Hematopoietic multipotent progenitor cell treated with erythropoietin and hydrocortisone succinate and interleukin-3 and kit ligand, for 6 days (in vitro differentiated cells): ENCODE measurements around the gene TTC23.

Experiments used
- DNase-seq: peaks from one replicate; pipeline ENCODE4 v3.0.0-alpha.2; 2015

The TTC23 gene

DNA sequence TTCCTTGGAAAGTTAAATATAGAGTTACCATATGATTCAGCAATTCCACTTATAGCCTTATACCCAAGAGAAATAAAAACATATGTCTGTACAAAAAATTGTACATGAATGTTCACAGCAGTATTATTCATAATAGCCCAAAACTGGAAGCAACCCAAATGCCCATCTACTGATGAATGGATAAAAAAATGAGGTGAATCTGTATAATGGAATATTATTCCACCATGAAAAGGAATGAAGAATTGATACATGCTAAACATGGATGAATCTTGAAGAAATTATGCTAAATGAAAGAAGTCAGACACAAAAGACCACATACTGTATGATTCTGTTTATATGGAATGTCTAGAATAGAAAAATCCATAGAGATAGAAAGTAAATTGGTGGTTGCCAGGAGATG is 61.4 kb downstream of the TTC23 start:
- no peak for DNase-seq

DNA sequence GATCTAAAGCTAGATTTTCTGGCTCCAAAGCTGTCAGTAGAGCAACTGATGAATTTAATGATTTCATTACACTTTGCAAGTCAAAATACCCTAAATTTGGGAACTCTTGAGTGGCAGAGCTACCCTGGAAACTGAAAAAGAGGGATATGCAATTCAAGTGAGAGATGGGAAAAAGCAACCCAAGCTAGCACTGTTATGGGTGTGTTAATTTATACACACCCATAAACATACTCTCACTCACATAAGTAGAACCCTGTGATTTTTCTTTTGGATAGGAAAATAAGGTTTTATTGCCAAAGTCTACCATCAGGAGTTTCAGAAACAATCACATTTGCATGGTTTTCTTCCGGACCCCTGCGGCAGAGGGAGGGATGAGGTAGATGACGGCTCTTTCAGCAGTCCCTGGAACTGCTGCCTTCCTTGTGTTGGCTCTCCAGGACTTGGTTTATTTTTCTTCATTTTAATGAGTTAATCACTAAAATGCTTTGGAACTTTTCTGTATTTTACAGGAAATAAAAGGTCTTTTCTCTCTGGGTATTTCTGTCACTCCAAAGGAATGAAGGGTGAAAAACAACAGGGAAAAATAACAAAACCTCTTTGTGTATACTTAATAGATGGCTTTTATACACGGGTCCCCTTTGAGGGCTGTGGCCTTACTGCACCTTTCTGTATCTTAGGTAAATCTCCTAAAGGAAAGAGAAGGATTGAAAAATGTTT is 63.8 kb downstream of the TTC23 start:
- DNase-seq: no peak

DNA sequence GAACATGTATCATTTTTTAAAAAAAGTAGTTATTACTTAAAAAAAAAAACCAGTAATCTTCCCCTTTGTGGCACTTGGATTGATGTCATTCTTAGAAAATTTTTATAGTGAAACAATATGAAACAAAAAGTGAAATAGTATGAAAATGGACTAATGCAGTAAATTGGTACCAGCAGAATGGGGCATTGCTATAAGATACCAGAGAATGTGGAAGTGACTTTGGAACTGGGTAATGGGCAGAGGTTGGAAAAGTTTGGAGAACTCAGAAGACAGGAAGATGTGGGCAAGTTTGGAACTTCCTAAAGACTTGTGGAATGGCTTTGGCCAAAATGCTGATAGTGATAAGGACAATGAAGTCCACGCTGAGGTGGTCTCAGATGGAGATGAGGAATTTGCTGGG is 66.6 kb downstream of the TTC23 start:
- no peak for DNase-seq

DNA sequence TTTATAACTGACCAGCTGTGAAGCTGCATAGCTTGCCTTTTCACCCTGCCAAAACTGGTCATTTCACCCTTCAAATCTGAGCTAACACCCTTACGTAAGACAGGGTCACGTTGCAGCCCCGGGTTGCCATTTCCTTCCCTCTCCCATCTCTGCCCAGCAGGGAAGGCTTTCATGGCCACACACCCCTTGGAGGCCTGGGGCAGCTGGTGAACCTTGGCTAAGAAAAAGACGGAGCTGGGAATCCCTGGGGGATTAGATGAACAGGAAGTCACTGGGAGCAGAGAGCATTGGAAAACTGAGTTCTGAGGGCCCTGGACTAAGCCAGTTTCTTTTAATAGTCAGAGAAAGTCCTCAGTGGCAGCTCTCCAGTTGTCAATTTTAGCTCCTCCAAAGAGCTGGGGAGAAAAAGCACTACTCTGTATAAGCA is 67.8 kb downstream of the TTC23 start:
- DNase-seq: no peak

DNA sequence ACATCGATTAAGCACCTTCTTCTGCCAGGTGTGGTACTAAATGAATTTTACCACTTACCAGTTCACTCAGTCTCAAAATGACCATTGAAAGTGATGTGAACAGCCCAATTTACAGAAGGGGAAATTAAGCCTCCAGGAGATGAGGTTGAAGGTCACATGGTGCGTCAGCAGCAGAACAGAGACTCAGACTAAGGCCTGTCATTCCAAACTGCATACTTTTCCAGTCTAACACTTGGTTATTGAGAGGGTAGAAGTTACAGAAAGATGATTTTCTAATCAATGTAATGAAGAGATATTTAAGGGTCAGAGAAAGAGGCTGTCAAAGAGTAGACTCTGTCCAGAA is 68.4 kb downstream of the TTC23 start:
- no peak for DNase-seq

DNA sequence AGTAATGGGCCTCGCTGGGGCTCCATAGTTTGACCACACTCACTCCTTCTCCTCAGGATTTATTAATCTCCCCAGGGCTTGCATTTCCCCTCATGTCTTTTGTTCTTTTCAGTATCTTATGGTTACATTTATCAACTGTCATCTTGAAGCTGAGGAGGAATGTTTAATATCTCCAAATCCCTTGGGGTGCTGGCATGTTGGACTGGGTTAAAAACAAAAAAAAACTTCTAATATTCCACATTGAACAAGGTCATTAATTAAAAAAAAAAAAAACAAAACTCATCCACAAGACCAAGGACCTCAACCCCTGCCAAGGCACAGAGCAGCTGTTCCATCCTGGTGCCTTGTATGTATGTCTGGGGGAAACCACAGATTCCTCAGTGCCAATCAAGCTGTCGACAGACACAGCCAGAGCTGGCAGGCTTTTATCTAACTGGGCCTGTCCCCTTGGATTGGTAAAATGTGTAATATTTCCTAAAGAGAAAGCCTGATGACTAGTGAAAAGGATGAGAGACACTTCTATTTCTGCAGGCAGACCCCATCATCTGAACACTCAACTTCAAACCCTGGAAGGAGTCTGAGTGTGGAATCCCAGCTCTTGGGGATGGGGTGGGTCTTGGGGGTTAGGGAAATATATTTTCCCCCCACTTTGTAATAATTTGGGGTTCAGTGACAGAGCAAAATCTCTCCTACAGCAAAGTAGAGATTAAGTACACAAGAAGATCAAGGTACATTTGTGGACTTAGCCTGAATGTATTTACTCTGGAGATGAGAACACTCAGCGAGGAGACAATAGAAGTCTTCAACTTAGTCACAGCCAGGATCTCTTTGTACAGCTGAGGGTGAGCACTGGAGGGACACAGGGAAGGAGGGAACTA is 69.1 kb downstream of the TTC23 start:
- peak; percentile 7 for DNase-seq

DNA sequence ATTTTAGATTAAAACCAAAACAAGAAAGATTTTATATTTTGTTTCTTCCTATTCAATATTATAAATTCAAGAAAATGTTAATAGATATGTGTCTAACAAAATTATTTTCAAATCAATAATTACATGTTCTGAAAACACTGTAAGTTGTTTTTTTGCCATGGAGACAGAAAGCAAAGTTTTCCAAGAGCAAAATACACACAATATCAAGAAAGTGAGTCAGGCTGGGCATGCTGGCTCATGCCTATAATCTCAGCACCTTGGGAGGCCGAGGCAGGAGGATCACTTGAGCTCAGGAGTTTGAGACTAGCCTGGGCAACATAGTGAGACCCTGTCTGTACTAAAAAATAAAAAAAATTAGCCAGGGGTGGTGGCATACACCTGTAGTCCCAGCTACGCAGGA is 71.7 kb downstream of the TTC23 start:
- DNase-seq: no peak

DNA sequence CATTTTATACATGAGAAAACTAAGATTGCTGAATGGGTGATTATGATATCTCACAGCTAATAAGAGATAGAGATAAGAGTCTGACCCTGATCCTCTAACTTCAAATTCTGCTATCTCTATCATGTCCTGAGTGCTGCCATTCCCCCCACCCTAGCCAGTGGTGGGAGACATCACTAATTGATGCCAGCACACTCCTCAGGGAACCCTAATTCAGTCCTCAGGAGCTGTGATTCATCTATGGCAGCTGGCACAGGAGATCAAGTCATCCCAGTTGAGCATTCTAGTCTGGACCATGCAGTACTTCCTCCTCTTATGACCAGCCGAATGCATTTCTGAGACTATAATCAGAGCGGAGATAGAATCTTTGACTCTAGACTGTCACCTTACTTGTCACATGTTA is 72.6 kb downstream of the TTC23 start:
- DNase-seq: no peak

DNA sequence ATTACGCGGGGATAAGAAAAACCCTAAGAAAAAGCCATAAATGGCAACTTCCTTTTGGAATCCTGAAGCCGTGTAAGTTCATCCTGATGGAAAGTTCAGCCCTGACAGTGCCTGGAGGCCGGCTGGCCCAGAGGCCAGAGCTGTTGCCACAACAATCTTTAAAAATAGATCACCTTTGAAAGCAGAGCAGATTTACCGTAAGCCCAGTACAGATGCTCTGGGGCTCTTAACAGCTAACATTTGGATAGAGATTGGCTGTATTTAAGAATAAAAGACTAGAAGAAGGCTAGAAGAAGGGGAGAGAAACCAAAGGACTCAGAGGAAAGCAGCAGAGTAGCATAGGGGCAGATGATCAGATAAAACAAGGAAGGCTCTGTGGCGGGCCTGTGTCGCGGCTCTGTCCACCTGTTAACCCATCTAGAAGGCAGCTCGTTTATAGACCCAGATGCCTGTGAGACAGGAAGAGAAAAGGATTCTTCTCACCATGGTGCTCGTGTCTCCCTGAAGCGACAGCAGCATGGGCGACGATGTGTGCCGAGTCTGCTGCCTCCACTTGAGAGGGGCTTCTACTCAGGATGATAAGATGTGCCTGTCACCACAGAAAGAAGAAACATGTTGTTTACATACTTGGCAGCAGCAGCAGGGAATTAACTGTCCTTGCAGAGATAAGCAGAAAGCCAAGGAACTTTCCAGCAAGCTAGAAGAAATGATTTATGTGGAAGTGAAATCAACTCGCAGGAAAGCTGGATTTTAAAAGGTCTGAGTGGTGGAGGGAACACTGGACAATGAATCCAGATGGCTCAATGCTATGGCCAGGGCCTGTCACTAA is 74.6 kb downstream of the TTC23 start:
- no peak for DNase-seq

DNA sequence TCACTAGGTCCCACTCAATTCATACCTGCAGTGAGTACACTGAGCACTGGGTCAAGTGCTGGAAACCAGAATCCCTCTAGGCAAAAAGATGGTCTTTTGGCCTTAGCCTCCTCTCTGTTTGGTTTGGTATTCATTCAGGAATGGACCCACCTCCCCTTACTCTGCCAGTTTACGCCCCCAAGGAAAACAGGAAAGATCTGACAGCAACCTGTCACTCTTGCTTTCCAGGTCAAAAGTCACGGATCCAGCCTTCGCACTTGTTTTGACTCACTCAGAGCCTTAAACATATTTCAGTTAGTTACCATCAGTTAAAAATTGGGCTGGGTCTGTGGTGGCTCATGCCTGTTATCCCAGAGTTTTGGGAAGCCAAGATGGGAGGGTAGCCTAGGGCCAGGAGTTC is 76.4 kb downstream of the TTC23 start:
- no peak for DNase-seq

DNA sequence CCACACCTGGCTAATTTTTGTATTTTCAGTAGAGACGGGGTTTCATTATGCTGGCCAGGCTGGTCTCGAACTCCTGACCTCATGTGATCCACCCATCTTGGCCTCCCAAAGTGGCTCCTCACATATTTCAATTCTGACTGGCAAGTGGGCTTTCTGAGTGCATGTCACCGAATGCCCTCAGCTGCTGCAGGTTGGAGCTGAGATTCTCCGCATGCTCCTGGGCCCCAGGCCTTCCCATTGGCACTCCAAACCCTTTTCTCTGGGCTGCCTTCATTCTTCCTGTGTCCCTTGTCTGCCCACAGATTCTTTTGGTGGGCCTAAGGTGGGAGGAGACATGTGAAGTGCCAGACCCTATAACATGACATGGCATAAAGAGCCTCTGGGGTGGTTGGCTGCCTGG is 77.2 kb downstream of the TTC23 start:
- DNase-seq: no peak

DNA sequence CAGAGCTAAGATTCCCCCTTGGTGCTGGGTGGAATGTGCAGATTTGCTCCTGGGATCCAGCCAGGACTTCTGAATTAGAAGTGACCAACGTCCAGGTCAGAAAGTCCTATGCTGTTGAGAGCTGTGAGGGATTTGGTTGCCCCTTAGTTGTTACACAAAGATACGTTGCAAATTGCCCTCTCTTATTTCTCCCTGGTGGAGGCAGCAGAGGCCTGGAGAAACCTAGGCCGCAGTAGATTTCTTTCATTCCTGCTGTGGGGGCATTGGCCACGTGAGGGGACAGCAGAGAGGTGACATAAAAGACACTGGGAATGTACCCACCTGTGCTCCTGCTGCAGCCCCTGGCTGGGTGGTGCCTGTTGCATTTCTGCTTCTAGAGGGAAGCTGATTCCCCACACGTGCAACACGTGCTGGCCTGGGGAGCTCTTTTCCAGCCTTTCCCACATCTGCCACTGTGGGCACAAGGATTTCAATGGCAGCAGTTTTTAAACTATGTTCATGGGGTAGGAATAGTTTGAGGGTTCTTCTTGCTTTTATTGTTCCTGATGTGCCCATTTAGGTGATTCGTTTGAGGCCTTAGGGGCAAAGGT is 78.8 kb downstream of the TTC23 start:
- no peak for DNase-seq

DNA sequence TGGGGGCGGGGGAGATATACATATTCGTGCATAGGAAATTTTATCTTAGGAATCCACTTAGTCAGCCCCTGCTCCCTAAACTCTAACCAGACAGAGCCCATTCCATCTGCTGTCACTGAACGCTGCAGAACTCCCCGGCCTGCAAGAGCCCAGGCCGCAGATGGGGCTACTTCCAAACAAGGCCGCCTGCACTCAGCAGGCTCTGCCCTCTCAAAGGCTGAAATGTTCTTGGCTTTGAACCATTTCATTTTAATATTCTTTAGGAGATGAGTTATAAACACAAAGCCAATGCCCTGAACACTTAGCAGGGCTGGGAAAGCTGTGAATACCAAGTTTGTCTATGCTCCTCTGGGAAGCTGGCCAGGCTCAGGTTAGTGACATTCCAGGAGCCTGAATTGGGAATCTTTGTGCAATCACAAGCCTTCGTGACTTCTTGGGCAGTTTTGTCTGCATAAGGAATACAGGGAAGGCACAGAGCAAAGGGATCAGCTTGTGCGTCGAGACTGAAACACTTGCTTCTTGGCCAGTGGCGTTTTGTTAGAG is 79.5 kb downstream of the TTC23 start:
- no peak for DNase-seq

DNA sequence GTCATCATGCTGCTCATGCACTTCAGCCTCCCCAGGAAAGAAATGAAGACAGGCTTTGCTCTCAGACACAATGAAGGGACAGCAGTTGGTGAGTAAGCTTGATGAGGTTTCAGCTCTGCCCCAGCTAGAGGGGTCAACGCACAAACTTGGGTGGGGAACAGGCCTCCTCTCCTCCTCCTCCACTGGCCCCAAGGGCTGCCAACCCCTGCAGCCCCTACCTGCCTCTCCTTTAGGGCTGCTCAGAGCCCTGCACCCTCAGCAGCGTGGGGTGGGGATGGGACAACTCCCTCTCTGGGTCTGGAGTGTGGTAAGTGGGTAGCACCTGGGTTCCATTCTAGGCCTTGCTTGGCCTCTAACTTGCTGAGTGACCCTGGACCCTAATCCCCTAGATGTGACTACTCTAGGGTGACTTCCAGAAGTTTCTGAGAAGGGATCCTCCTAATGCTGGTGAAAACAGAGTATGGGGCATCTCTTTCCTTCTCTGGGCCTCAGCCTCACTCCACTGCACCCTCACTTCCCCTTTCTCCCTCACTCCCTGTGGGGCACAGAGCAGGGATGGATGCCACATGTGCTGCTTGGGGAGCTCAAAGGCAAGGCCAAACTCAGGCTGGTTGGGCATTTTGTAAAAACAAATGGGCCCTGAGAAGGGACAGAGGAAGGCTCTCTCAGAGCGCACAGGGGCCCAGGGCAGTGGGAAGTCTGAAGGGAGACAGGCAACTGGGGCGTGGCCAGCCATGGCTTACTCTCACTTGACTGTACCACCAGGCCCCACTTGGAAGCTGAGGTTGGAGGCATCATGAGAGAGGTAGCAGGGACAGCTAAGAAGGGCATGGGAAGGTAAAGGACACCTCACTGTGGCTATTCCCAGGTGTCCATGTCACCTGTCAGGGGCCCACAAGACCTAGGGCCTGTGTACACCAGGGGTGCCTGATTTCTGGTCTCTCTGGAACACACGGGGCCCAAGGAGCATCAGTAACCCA is 80.5 kb downstream of the TTC23 start:
- DNase-seq: no peak

DNA sequence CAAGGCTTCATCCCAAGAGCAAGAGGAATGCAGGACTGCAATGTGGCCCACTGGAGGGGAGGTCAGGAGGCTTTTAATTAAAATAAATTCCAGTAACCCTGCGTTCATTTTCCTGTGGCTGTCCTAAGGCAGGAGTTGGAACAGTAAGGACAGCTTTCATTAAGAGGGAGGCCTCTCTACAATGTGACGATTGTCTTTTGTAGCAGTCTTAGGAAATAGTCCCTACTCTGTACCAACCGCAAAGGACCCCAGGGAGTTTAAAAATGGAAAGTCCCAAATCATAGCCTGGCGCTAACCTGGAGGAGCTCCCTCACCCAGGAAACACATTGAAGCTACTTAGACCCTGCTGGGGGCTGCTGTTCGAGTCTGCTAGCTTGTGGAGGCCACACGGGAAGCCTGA is 81.7 kb downstream of the TTC23 start:
- DNase-seq: no peak

DNA sequence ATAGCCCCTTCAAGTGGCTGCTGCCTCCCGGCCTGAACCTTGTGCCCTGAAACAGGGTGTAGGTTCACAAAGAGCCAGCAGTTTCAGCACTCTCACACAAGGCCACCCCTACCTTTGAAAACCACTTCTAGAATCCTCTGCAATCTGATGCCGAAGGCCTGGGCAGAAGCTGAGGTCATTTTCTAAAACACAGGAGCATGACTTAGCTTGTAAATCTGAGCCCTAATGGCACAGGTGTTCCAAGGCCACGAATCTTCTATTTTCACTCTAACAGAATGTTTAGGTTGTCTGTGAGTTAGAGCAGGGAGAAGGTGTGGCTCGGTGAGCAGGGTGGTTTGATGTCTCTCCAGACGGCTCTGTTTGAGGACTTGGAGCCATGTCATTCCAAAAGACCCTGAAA is 82.2 kb downstream of the TTC23 start:
- no peak for DNase-seq

DNA sequence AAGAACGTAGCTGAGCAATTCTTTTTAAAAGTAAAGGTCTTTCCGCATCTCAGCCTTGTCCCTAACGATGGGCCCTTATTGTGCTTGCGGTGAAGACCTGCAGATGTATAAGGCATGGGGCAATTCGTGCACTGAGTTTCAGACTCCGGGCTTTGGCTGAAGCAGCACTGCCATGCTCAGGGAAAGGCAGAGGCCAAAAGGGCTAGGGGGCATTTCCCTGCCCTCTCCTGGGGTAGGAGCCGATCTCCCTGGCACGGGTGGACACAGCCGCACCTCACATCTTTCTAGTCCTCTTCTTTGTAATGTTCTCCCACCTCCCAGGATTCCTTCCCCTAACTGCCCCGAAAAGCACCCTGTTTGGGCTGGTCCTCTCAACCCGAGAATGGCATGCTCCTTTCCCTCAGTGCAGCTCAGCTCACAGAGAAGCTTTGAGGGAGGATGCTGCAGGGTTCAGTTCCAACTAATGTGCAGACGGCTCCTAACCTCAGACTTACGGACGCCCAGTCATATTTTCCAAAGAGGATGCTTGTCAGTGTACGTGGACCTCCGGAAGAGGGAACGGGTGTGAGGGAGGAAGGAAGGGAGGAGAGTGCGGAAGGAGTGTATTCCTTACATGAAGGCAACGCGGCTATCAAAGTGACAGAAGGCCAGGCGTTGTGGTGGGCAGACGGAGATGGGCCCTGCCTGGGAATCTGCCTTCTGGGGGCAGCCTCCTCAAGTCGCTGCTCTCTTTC is 83.3 kb downstream of the TTC23 start:
- no peak for DNase-seq

DNA sequence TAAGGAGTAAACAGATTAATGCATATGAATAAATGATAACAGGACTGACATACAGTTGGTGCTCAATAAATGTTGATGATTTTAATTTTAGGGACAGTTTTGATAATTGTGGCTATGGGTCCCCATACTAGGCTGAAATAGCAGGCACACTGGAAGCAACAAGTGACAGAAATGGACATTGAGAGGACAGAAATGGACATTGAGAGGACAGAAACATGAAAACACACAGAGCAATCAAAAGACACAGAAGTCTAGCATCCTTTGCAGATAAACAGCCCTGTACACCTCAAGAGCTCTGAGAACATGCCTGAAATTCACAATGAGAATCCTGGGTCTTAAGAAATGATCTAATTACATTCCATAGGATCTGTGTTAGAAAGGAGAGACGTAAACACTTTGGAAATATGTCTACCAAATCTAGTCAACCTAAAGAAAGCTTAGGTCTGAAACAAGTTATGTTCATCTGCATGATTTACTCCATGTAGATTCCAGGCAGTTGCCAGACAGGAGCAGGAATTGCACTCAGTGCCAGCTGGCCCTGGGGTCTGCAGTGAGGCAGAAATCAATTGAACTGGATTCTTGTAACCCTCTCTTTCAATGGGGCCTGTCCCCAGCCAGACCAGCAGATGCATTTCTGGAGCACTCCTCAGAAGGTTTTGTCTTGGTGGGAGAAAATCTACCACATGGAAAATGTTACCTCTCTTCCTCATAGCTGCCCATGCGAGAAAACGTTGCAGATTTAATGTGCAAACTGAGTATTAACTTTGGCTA is 84.2 kb downstream of the TTC23 start:
- no peak for DNase-seq

DNA sequence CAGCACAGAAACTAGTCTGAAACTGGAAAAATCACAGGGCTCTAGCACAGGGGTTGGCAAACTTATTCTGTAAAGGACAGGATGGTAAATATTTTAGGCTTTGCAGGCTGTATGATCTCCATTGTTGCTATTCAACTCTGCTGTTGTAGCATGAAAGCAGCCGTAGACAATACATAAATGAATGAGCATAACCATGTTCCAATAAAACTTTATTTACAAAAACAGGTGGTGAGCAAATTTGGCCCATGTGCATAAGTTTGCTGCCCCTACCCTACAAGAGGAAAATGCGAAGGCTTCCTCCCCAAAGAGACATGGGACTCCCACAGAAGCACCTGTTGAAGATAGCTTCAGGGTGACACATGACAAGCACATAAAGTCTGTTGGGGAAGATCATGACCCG is 85.3 kb downstream of the TTC23 start:
- no peak for DNase-seq
